HepG2 (cell line): ENCODE measurements around the gene ST3GAL2. TPM values are rescaled to one million over a fixed set of nuclear protein-coding genes. Genes with fewer than 3 reads are reported as not detected.
A peak's percentile ranks its signal among the peaks of the same experiment; 100 is the strongest.

Experiments used
- CAMTA2 ChIP-seq: sonication (generic); formaldehyde crosslinking; IDR thresholded peaks from 2 replicates; pipeline ENCODE4 v1.4.0; 2020; ENCODE audit warnings: mild to moderate bottlenecking, missing genetic modification reagents, borderline replicate concordance
- DRAP1 ChIP-seq: IDR thresholded peaks from 2 replicates; pipeline ENCODE4 v1.6.1; 2016; ENCODE audit warnings: missing genetic modification reagents, missing compliant biosample characterization
- FOXO1 ChIP-seq: sonication (generic); formaldehyde crosslinking; IDR thresholded peaks from 2 replicates; pipeline ENCODE4 v1.4.0; 2020; ENCODE audit warnings: missing genetic modification reagents
- HMGXB3 ChIP-seq: sonication (generic); formaldehyde crosslinking; IDR thresholded peaks from 2 replicates; pipeline ENCODE4 v1.4.0; 2020; ENCODE audit warnings: missing genetic modification reagents, borderline replicate concordance
- MED1 ChIP-seq: sonication (generic); formaldehyde crosslinking; IDR thresholded peaks from 2 replicates; pipeline ENCODE4 v1.4.0; 2020; ENCODE audit warnings: missing genetic modification reagents
- MEIS2 ChIP-seq: sonication (generic); formaldehyde crosslinking; IDR thresholded peaks from 2 replicates; pipeline ENCODE4 v1.9.0; 2021; ENCODE audit warnings: mild to moderate bottlenecking, missing genetic modification reagents
- MIXL1 ChIP-seq: IDR thresholded peaks from 2 replicates; pipeline ENCODE4 v1.6.1; 2016
- NRL ChIP-seq: sonication (generic); formaldehyde crosslinking; IDR thresholded peaks from 2 replicates; pipeline ENCODE4 v1.5.0; 2020; ENCODE audit warnings: missing genetic modification reagents, mild to moderate bottlenecking, moderate library complexity, borderline replicate concordance
- TBX3 ChIP-seq: fragments of 450-650 bp; IDR thresholded peaks from 2 replicates; pipeline ENCODE4 v1.6.1; 2017; ENCODE audit warnings: antibody characterized with exemption, mild to moderate bottlenecking, inconsistent platforms, borderline replicate concordance
- TFAP4 ChIP-seq: sonication (generic); IDR thresholded peaks from 2 replicates; pipeline ENCODE4 v1.6.1; 2016; ENCODE audit warnings: low read depth, borderline replicate concordance
- YEATS2 ChIP-seq: sonication (generic); formaldehyde crosslinking; IDR thresholded peaks from 2 replicates; pipeline ENCODE4 v1.4.0; 2020; ENCODE audit warnings: missing genetic modification reagents, borderline replicate concordance
- ZBTB21 ChIP-seq: sonication (generic); formaldehyde crosslinking; IDR thresholded peaks from 2 replicates; pipeline ENCODE4 v1.4.0; 2020; ENCODE audit warnings: missing genetic modification reagents
- ZNF224 ChIP-seq: sonication (generic); formaldehyde crosslinking; IDR thresholded peaks from 2 replicates; pipeline ENCODE4 v1.5.0; 2020; ENCODE audit warnings: mild to moderate bottlenecking, missing genetic modification reagents
- ZNF230 ChIP-seq: sonication (generic); formaldehyde crosslinking; IDR thresholded peaks from 2 replicates; pipeline ENCODE4 v1.4.0; 2020; ENCODE audit warnings: mild to moderate bottlenecking, missing genetic modification reagents
- ZNF543 ChIP-seq: sonication (generic); formaldehyde crosslinking; IDR thresholded peaks from 2 replicates; pipeline ENCODE4 v1.4.0; 2020; ENCODE audit warnings: mild to moderate bottlenecking, missing genetic modification reagents
- ZNF598 ChIP-seq: sonication (generic); formaldehyde crosslinking; IDR thresholded peaks from 2 replicates; pipeline ENCODE4 v1.5.1; 2020; ENCODE audit warnings: mild to moderate bottlenecking, missing genetic modification reagents, borderline replicate concordance
- ZNF605 ChIP-seq: sonication (generic); formaldehyde crosslinking; IDR thresholded peaks from 2 replicates; pipeline ENCODE4 v1.8.0; 2022; ENCODE audit warnings: mild to moderate bottlenecking, missing genetic modification reagents
- ZNF670 ChIP-seq: sonication (generic); formaldehyde crosslinking; IDR thresholded peaks from 2 replicates; pipeline ENCODE4 v1.8.0; 2022; ENCODE audit warnings: mild to moderate bottlenecking, missing genetic modification reagents, borderline replicate concordance
- ZNF713 ChIP-seq: sonication (generic); formaldehyde crosslinking; IDR thresholded peaks from 2 replicates; pipeline ENCODE4 v1.4.0; 2020; ENCODE audit warnings: mild to moderate bottlenecking, missing genetic modification reagents
- polyA plus RNA-seq, 8 experiments: library from polyadenylated mRNA; depleted of rRNA in 3 of 8; stranded (reverse) in 7 of 8; unstranded in 1 of 8; fragments of >200 nt; fragmentation: Illumina TruSeq in 4 of 8; extraction: Trizol in 4 of 8; gene quantifications; 2 replicates each; pipeline versions ENCODE4 v1.2.1 to v1.2.3, GENCODE V29; 2011 to 2016; ENCODE audit warnings: low read depth in 4 of 8, missing spikeins in 1 of 8, mixed read lengths in 1 of 8; ENCODE audit not compliant: insufficient read depth in 1 of 8
- total RNA-seq, 5 experiments: library from RNA; depleted of rRNA; stranded (reverse); fragments of >200 nt; fragmentation: Illumina TruSeq; extraction: Trizol; gene quantifications; 2 replicates each; pipeline ENCODE4 v1.2.3, GENCODE V29; 2016; ENCODE audit warnings: low read depth in 1 of 5
- TF ChIP-seq, protein P1 (sequence below): sonication (generic); formaldehyde crosslinking; IDR thresholded peaks from 2 replicates; pipeline ENCODE4 v1.5.0; 2020; ENCODE audit warnings: mild to moderate bottlenecking, missing genetic modification reagents

Gene ST3GAL2
- total and polyA plus RNA-seq, 2 of the 13 experiments (the other 11 are each of a cell fraction or from before 2014, with no cell fraction given), result 16.3 to 24.9 TPM

GRCh38 chr16:70440009-70440692, 1.3 kb upstream of the ST3GAL2 start (continued):
- TF ChIP-seq NRL (CRISPR knock-in tag) (peak; percentile 61; the same call in 1 of the 2 replicates), HMGXB3 (CRISPR knock-in tag) (peak; percentile 26; the same call in 1 of the 2 replicates), ZNF224 (CRISPR knock-in tag) (peak; percentile 58; the same call in 1 of the 2 replicates), DRAP1 (CRISPR knock-in tag) (no peak), FOXO1 (0 out of 2 replicates have a peak, but pooled peaks have one; percentile 29), ZNF230 (peak; percentile 38; the same call in 1 of the 2 replicates), MIXL1 (CRISPR knock-in tag) (peak; percentile 72), ZNF605 (CRISPR knock-in tag) (peak; percentile 8; the same call in 1 of the 2 replicates), ZNF670 (CRISPR knock-in tag) (no peak), YEATS2 (no peak), TBX3 (no peak), ZBTB21 (CRISPR knock-in tag) (0 out of 2 replicates have a peak, but pooled peaks have one; percentile 52), CAMTA2 (CRISPR knock-in tag) (0 out of 2 replicates have a peak, but pooled peaks have one; percentile 39), ZNF598 (peak; percentile 44; the same call in 1 of the 2 replicates), MED1 (0 out of 2 replicates have a peak, but pooled peaks have one; percentile 23), TFAP4 (no peak), ZNF713 (CRISPR knock-in tag) (no peak), ZNF543 (CRISPR knock-in tag) (0 out of 2 replicates have a peak, but pooled peaks have one; percentile 7), MEIS2 (CRISPR knock-in tag) (0 out of 2 replicates have a peak, but pooled peaks have one; percentile 51)
- TF ChIP-seq, protein P1, sequence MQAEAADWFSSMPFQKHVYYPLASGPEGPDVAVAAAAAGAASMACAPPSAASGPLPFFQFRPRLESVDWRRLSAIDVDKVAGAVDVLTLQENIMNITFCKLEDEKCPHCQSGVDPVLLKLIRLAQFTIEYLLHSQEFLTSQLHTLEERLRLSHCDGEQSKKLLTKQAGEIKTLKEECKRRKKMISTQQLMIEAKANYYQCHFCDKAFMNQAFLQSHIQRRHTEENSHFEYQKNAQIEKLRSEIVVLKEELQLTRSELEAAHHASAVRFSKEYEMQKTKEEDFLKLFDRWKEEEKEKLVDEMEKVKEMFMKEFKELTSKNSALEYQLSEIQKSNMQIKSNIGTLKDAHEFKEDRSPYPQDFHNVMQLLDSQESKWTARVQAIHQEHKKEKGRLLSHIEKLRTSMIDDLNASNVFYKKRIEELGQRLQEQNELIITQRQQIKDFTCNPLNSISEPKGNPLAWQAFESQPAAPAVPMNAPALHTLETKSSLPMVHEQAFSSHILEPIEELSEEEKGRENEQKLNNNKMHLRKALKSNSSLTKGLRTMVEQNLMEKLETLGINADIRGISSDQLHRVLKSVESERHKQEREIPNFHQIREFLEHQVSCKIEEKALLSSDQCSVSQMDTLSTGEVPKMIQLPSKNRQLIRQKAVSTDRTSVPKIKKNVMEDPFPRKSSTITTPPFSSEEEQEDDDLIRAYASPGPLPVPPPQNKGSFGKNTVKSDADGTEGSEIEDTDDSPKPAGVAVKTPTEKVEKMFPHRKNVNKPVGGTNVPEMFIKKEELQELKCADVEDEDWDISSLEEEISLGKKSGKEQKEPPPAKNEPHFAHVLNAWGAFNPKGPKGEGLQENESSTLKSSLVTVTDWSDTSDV, result 0 out of 2 replicates have a peak, but pooled peaks have one; percentile 30
